HepG2 (cell line): ENCODE data around the gene GPRIN1. TPM values are rescaled to one million over a fixed set of nuclear protein-coding genes. Genes with fewer than 3 reads are reported as not detected.

Experiments
- ATF7-NPFF ChIP-seq: sonication (generic); formaldehyde crosslinking; IDR thresholded peaks from 2 replicates; pipeline ENCODE4 v1.8.1; 2023; ENCODE audit warnings: mild to moderate bottlenecking, low read depth, missing genetic modification reagents, moderate library complexity
- CBFB ChIP-seq: sonication (generic); formaldehyde crosslinking; IDR thresholded peaks from 2 replicates; pipeline ENCODE4 v1.4.0; 2020; ENCODE audit warnings: missing genetic modification reagents
- ETV6 ChIP-seq: sonication (generic); formaldehyde crosslinking; conservative IDR thresholded peaks from 2 replicates; pipeline ENCODE4 v1.4.0; 2020; ENCODE audit warnings: missing genetic modification reagents
- GMEB2 ChIP-seq: IDR thresholded peaks from 2 replicates; pipeline ENCODE4 v1.6.1; 2016; ENCODE audit warnings: missing biosample characterization, missing genetic modification reagents, low read depth
- MED8 ChIP-seq: sonication (generic); formaldehyde crosslinking; IDR thresholded peaks from 2 replicates; pipeline ENCODE4 v1.8.1; 2023; ENCODE audit warnings: mild to moderate bottlenecking, missing genetic modification reagents; ENCODE audit not compliant: insufficient replicate concordance
- REPIN1 ChIP-seq: sonication (generic); formaldehyde crosslinking; IDR thresholded peaks from 2 replicates; pipeline ENCODE4 v1.8.0; 2022; ENCODE audit warnings: missing genetic modification reagents, low read depth, mild to moderate bottlenecking, borderline replicate concordance
- STAT6 ChIP-seq: sonication (generic); formaldehyde crosslinking; IDR thresholded peaks from 2 replicates; pipeline ENCODE4 v1.4.0; 2020; ENCODE audit warnings: missing genetic modification reagents, mild to moderate bottlenecking, borderline replicate concordance
- TFDP2 ChIP-seq: sonication (generic); formaldehyde crosslinking; IDR thresholded peaks from 2 replicates; pipeline ENCODE4 v1.4.0; 2020; ENCODE audit warnings: missing genetic modification reagents
- ZNF503 ChIP-seq: sonication (generic); formaldehyde crosslinking; IDR thresholded peaks from 2 replicates; pipeline ENCODE4 v1.4.0; 2020; ENCODE audit warnings: missing genetic modification reagents
- ZNF512B ChIP-seq: sonication (generic); formaldehyde crosslinking; IDR thresholded peaks from 2 replicates; pipeline ENCODE4 v1.5.1; 2020; ENCODE audit warnings: missing genetic modification reagents, mild to moderate bottlenecking, borderline replicate concordance
- ZNF549 ChIP-seq: sonication (generic); formaldehyde crosslinking; IDR thresholded peaks from 2 replicates; pipeline ENCODE4 v1.5.0; 2020; ENCODE audit warnings: missing genetic modification reagents
- ZNF782 ChIP-seq: sonication (generic); formaldehyde crosslinking; IDR thresholded peaks from 2 replicates; pipeline ENCODE4 v1.4.0; 2020; ENCODE audit warnings: missing genetic modification reagents, mild to moderate bottlenecking, borderline replicate concordance
- ZNF788 ChIP-seq: sonication (generic); formaldehyde crosslinking; IDR thresholded peaks from 2 replicates; pipeline ENCODE4 v1.5.0; 2020; ENCODE audit warnings: mild to moderate bottlenecking, missing genetic modification reagents, borderline replicate concordance
- ZNF883 ChIP-seq: sonication (generic); formaldehyde crosslinking; IDR thresholded peaks from 2 replicates; pipeline ENCODE4 v1.5.1; 2020; ENCODE audit warnings: mild to moderate bottlenecking, missing genetic modification reagents; ENCODE audit errors: not compliant biosample characterization
- polyA plus RNA-seq, 8 experiments: library from polyadenylated mRNA; depleted of rRNA in 3 of 8; stranded (reverse) in 7 of 8; unstranded in 1 of 8; fragments of >200 nt; fragmentation: Illumina TruSeq in 4 of 8; extraction: Trizol in 4 of 8; gene quantifications; 2 replicates each; pipeline versions ENCODE4 v1.2.1 to v1.2.3, GENCODE V29; 2011 to 2016; ENCODE audit warnings: low read depth in 4 of 8, missing spikeins in 1 of 8, mixed read lengths in 1 of 8; ENCODE audit not compliant: insufficient read depth in 1 of 8
- total RNA-seq, 5 experiments: library from RNA; depleted of rRNA; stranded (reverse); fragments of >200 nt; fragmentation: Illumina TruSeq; extraction: Trizol; gene quantifications; 2 replicates each; pipeline ENCODE4 v1.2.3, GENCODE V29; 2016; ENCODE audit warnings: low read depth in 1 of 5

The GPRIN1 gene
- total and polyA plus RNA-seq, 2 of the 13 experiments (the other 11 are each of a cell fraction or from before 2014, with no cell fraction given): 0.32 to 2.0 TPM

GRCh38 chr5:176647030-176647842 lies 37.3 kb upstream of the GPRIN1 start, which contains the start of gene TSPAN17 (continued):
- TF ChIP-seq MED8 (CRISPR knock-in tag) (peak; percentile 61), ZNF782 (0 out of 2 replicates have a peak, but pooled peaks have one; percentile 17), ZNF883 (CRISPR knock-in tag) (peak; percentile 33), TFDP2 (CRISPR knock-in tag) (peak; percentile 61), ZNF549 (CRISPR knock-in tag) (no peak), ETV6 (CRISPR knock-in tag) (peak; percentile 65; the same call in 1 of the 2 replicates), ZNF788 (CRISPR knock-in tag) (peak; percentile 26; the same call in 1 of the 2 replicates), ZNF503 (no peak), ZNF512B (no peak), REPIN1 (CRISPR knock-in tag) (no peak; the same call in 1 of the 2 replicates), GMEB2 (CRISPR knock-in tag) (0 out of 2 replicates have a peak, but pooled peaks have one; percentile 19), CBFB (CRISPR knock-in tag) (peak; percentile 53), STAT6 (CRISPR knock-in tag) (no peak), ATF7-NPFF (CRISPR knock-in tag) (peak; percentile 59; the same call in 1 of the 2 replicates)
